OCI-LY1 (cell line): Measurements from ENCODE around the gene GRIK3.

Experiments used
- H2AFZ ChIP-seq: fragments of 200-600 bp; sonication (generic), shearing (Covaris generic); 2 replicates; pipeline ENCODE4 v1.6.0; 2014; ENCODE audit warnings: antibody characterized with exemption, mild to moderate bottlenecking, low read length
- H3F3A ChIP-seq: fragments of 200-600 bp; sonication (generic), shearing (Covaris generic); 2 replicates; pipeline ENCODE4 v1.6.0; 2014; ENCODE audit warnings: mild to moderate bottlenecking, antibody characterized with exemption, low read length, moderate library complexity; ENCODE audit not compliant: insufficient read depth
- H3K27ac ChIP-seq: fragments of 200-600 bp; sonication (generic); 2 replicates; pipeline ENCODE4 v1.5.1; 2014; ENCODE audit warnings: low read length, mixed run types, mild to moderate bottlenecking, low read depth; ENCODE audit not compliant: poor library complexity, severe bottlenecking
- H3K27me3 ChIP-seq: fragments of 200-600 bp; sonication (generic); 2 replicates; pipeline ENCODE4 v1.6.0; 2014; ENCODE audit warnings: antibody characterized with exemption, mild to moderate bottlenecking, low read length, moderate library complexity; ENCODE audit not compliant: insufficient read depth
- H3K36me3 ChIP-seq: fragments of 200-600 bp; sonication (generic); 2 replicates; pipeline ENCODE4 v1.6.1; 2014; ENCODE audit warnings: mild to moderate bottlenecking, antibody characterized with exemption, low read length, moderate library complexity, mixed read lengths; ENCODE audit not compliant: insufficient read depth
- H3K4me1 ChIP-seq: fragments of 200-600 bp; sonication (generic); 2 replicates; pipeline ENCODE4 v1.5.1; 2014; ENCODE audit warnings: mild to moderate bottlenecking, low read length, moderate library complexity; ENCODE audit not compliant: insufficient read depth, severe bottlenecking
- H3K4me2 ChIP-seq: fragments of 200-600 bp; sonication (generic), shearing (Covaris generic); 2 replicates; pipeline ENCODE4 v1.6.1; 2014; ENCODE audit warnings: low read length
- H3K4me3 ChIP-seq: fragments of 200-600 bp; sonication (generic); 2 replicates; pipeline ENCODE4 v1.5.1; 2014; ENCODE audit warnings: low read length, low read depth, mild to moderate bottlenecking, mixed read lengths; ENCODE audit not compliant: poor library complexity, severe bottlenecking
- H3K79me2 ChIP-seq: fragments of 200-600 bp; shearing (Covaris generic); 2 replicates; pipeline ENCODE4 v1.6.1; 2016; ENCODE audit warnings: mixed run types, low read length, mixed read lengths; ENCODE audit not compliant: insufficient read depth
- H3K9ac ChIP-seq: fragments of 200-600 bp; sonication (generic), shearing (Covaris generic); 2 replicates; pipeline ENCODE4 v1.6.1; 2014; ENCODE audit warnings: mild to moderate bottlenecking, low read length, mixed read lengths
- H3K9me2 ChIP-seq: fragments of 200-600 bp; sonication (generic), shearing (Covaris generic); 2 replicates; pipeline ENCODE4 v1.6.1; 2014; ENCODE audit warnings: low read depth, mild to moderate bottlenecking, low read length, mixed read lengths
- H3K9me3 ChIP-seq: fragments of 200-600 bp; shearing (Covaris generic); 2 replicates; pipeline ENCODE4 v1.6.1; 2014; ENCODE audit warnings: low read length, mixed read lengths
- H4K20me1 ChIP-seq: fragments of 200-600 bp; sonication (generic), shearing (Covaris generic); 2 replicates; pipeline ENCODE4 v1.6.0; 2016; ENCODE audit warnings: mild to moderate bottlenecking, low read length; ENCODE audit not compliant: insufficient read depth
- CTCF ChIP-seq: fragments of 200-600 bp; sonication (generic), shearing (Covaris generic); IDR thresholded peaks from 2 replicates; pipeline ENCODE4 v1.5.1; 2017; ENCODE audit warnings: mild to moderate bottlenecking, antibody characterized with exemption, low read length, moderate library complexity, mixed read lengths
- EZH2 ChIP-seq: fragments of 200-600 bp; sonication (generic), shearing (Covaris generic); IDR thresholded peaks from 2 replicates; pipeline ENCODE4 v1.8.0; 2017; ENCODE audit warnings: borderline replicate concordance, mixed run types, mild to moderate bottlenecking, antibody characterized with exemption, low read length, moderate library complexity, mixed read lengths

Gene GRIK3

GRCh38 chr1:36835017-36835695 is 199.2 kb downstream of the GRIK3 start:
- no peak overlapping the region for H3K4me2 ChIP-seq
- no peak for TF ChIP-seq EZH2
- TF ChIP-seq CTCF: no peak
- no peaks in the 10 kb centered on the region for H3K27me3 ChIP-seq
- no peaks in the 10 kb centered on the region for H3K36me3 ChIP-seq
- no peaks in the 10 kb centered on the region for H3K4me1 ChIP-seq
- H3K79me2 ChIP-seq: no peaks in the 10 kb centered on the region
- no peaks in the 10 kb centered on the region for H3K9me3 ChIP-seq
- H3K9me2 ChIP-seq: no peaks in the 10 kb centered on the region
- H3K4me3 ChIP-seq: no peak overlapping the region
- H3K27ac ChIP-seq: no peak overlapping the region
- no peaks in the 10 kb centered on the region for H4K20me1 ChIP-seq
- no peak overlapping the region for H3K9ac ChIP-seq
- no peaks in the 10 kb centered on the region for H3F3A ChIP-seq
- H2AFZ ChIP-seq: no peak overlapping the region

- TF ChIP-seq CTCF: no peak
- no peak for TF ChIP-seq EZH2
- Histone ChIP-seq H3K27me3 (no peaks in the 10 kb centered on the region), H3K27ac (no peak overlapping the region), H2AFZ (no peak overlapping the region), H3K4me1 (no peaks in the 10 kb centered on the region), H3K9me3 (no peaks in the 10 kb centered on the region), H3K4me2 (no peak overlapping the region), H3K36me3 (no peaks in the 10 kb centered on the region), H4K20me1 (no peaks in the 10 kb centered on the region), H3K4me3 (no peak overlapping the region), H3K79me2 (no peaks in the 10 kb centered on the region), H3K9me2 (no peaks in the 10 kb centered on the region), H3F3A (no peaks in the 10 kb centered on the region), H3K9ac (no peak overlapping the region)
Observed at GRCh38 chr1:36834586-36834985, 199.7 kb downstream of the GRIK3 start.

- H3K9ac ChIP-seq: no peak overlapping the region
- no peaks in the 10 kb centered on the region for H3K79me2 ChIP-seq
- TF ChIP-seq CTCF: no peak
- no peak for TF ChIP-seq EZH2
- H3K27ac ChIP-seq: no peak overlapping the region
- H3K9me2 ChIP-seq: no peaks in the 10 kb centered on the region
- no peaks in the 10 kb centered on the region for H4K20me1 ChIP-seq
- no peak overlapping the region for H2AFZ ChIP-seq
- no peak overlapping the region for H3K4me3 ChIP-seq
- H3K9me3 ChIP-seq: no peaks in the 10 kb centered on the region
- no peaks in the 10 kb centered on the region for H3K27me3 ChIP-seq
- H3K4me1 ChIP-seq: no peaks in the 10 kb centered on the region
- no peak overlapping the region for H3K4me2 ChIP-seq
- no peaks in the 10 kb centered on the region for H3K36me3 ChIP-seq
- no peaks in the 10 kb centered on the region for H3F3A ChIP-seq
Observed at GRCh38 chr1:36831186-36831810, 203.0 kb downstream of the GRIK3 start.
